Esophagus squamous epithelium (tissue), 4 donors: ENCODE data around the gene IL1RAPL2.

ENCODE experiments used
- POLR2A ChIP-seq, 4 donors: fragments of 450-650 bp; IDR thresholded peaks; one replicate each; pipeline ENCODE4 v1.6.1; 2017; ENCODE audit warnings: antibody characterized with exemption in 4 of 4, mild to moderate bottlenecking in 4 of 4, moderate library complexity in 3 of 4
- TF ChIP-seq, protein P1 (sequence below), 6 experiments: fragments of 450-650 bp in 4 of 6; fragments of 200-600 bp in 2 of 6; sonication (generic) in 2 of 6; IDR thresholded peaks; one replicate each; pipeline ENCODE4 v1.5.1; 2016 to 2019; ENCODE audit warnings: antibody characterized with exemption in 6 of 6, mild to moderate bottlenecking in 4 of 6, moderate library complexity in 4 of 6

DNA sequence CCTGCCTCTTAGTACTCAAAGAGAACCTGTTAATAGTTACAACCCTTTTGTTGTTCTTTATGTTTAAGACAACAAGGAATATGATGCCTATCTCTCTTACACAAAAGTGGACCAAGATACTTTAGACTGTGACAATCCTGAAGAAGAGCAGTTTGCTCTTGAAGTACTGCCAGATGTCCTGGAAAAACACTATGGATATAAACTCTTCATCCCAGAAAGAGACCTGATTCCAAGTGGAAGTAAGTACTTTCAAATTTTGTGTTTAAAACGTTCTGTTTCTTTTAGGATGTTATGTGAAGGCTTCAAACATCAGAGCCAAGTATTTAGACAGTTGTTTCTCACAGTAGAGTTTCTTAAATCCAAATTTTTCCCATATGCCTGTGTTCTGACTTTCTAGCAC lies 1189.1 kb downstream of the IL1RAPL2 start:
- TF ChIP-seq, protein P1, sequence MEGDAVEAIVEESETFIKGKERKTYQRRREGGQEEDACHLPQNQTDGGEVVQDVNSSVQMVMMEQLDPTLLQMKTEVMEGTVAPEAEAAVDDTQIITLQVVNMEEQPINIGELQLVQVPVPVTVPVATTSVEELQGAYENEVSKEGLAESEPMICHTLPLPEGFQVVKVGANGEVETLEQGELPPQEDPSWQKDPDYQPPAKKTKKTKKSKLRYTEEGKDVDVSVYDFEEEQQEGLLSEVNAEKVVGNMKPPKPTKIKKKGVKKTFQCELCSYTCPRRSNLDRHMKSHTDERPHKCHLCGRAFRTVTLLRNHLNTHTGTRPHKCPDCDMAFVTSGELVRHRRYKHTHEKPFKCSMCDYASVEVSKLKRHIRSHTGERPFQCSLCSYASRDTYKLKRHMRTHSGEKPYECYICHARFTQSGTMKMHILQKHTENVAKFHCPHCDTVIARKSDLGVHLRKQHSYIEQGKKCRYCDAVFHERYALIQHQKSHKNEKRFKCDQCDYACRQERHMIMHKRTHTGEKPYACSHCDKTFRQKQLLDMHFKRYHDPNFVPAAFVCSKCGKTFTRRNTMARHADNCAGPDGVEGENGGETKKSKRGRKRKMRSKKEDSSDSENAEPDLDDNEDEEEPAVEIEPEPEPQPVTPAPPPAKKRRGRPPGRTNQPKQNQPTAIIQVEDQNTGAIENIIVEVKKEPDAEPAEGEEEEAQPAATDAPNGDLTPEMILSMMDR (IDR thresholded peaks at IDR 0.05): no peak
- TF ChIP-seq POLR2A (IDR thresholded peaks at IDR 0.05): no peak
